Left ventricle myocardium inferior (tissue), 1 donor: Measurements from ENCODE around the gene PSD4. TPM values are rescaled to one million over a fixed set of nuclear protein-coding genes. Genes with fewer than 3 reads are reported as not detected.

Experiments
- DNase-seq: peaks from one replicate; pipeline ENCODE4 v3.0.0-alpha.2; 2020
- H3K27ac ChIP-seq: fragments of 200-600 bp; replicated peaks from 2 replicates; pipeline ENCODE4 v1.8.0; 2021
- H3K27me3 ChIP-seq: fragments of 200-600 bp; 2 replicates; pipeline ENCODE4 v1.8.0; 2021; ENCODE audit warnings: low read depth
- H3K36me3 ChIP-seq: fragments of 200-600 bp; 2 replicates; pipeline ENCODE4 v1.8.0; 2021
- H3K4me1 ChIP-seq: fragments of 200-600 bp; 2 replicates; pipeline ENCODE4 v1.8.0; 2021
- H3K4me3 ChIP-seq: fragments of 200-600 bp; 2 replicates; pipeline ENCODE4 v1.8.0; 2021; ENCODE audit warnings: mild to moderate bottlenecking, moderate library complexity
- H3K9me3 ChIP-seq: fragments of 200-600 bp; replicated peaks from 2 replicates; pipeline ENCODE4 v1.8.0; 2021
- CTCF ChIP-seq: fragments of 200-600 bp; IDR thresholded peaks from 2 replicates; pipeline ENCODE4 v1.8.0; 2021; ENCODE audit warnings: antibody characterized with exemption, mild to moderate bottlenecking, borderline replicate concordance
- intact Hi-C: fragments of 100-400 bp; cut with micrococcal nuclease; formaldehyde crosslinking; loops from one replicate; pipeline ENCODE4 v1.11.0; 2022
- total RNA-seq: library from RNA; stranded (reverse); fragmentation: NEBNext Ultra II Directional; extraction: Animal tissue kit (Norgen Biotek cat#: 25700); gene quantifications from one replicate; pipeline ENCODE4 v1.2.1, GENCODE V29; 2021
- donor health status: DM: no; HTN: yes; CAD: no; lungs with severe emphysema.

PSD4 gene
- total RNA-seq, 1 donor from 2014 or later, result 2.2 TPM

- intact Hi-C loops, result no loop called here
- Histone ChIP-seq H3K27me3 (no peaks in the 10 kb centered on the region), H3K36me3 (no peaks in the 10 kb centered on the region), H3K27ac (no peak overlapping the region), H3K9me3 (no peaks in the 10 kb centered on the region), H3K4me3 (no peak overlapping the region), H3K4me1 (peaks cover 42% of the 10 kb centered on the region)
- no peak for TF ChIP-seq CTCF
- peak; percentile 51 for DNase-seq
Measured at GRCh38 chr2:113219889-113220641, 46.3 kb downstream of the PSD4 start.

GRCh38 chr2:113220970-113221708 lies 47.4 kb downstream of the PSD4 start:
- Histone ChIP-seq H3K9me3 (no peaks in the 10 kb centered on the region), H3K4me1 (peaks cover 40% of the 10 kb centered on the region), H3K4me3 (no peak overlapping the region), H3K36me3 (no peaks in the 10 kb centered on the region), H3K27me3 (no peaks in the 10 kb centered on the region), H3K27ac (no peak overlapping the region)
- intact Hi-C loops, result no loop called here
- DNase-seq, result no peak
- no peak for TF ChIP-seq CTCF

- Histone ChIP-seq H3K27ac (no peak overlapping the region), H3K4me3 (no peak overlapping the region), H3K36me3 (no peaks in the 10 kb centered on the region), H3K27me3 (no peaks in the 10 kb centered on the region), H3K9me3 (no peaks in the 10 kb centered on the region), H3K4me1 (peaks cover 34% of the 10 kb centered on the region)
- TF ChIP-seq CTCF, result no peak
- DNase-seq, result no peak
- intact Hi-C loops, result no loop called here
Measured at GRCh38 chr2:113221846-113222245, 48.1 kb downstream of the PSD4 start.

GRCh38 chr2:113223813-113224212 lies 50.0 kb downstream of the PSD4 start:
- Histone ChIP-seq H3K27ac (no peak overlapping the region), H3K4me3 (no peak overlapping the region), H3K4me1 (peaks cover 16% of the 10 kb centered on the region), H3K9me3 (no peaks in the 10 kb centered on the region), H3K36me3 (no peaks in the 10 kb centered on the region), H3K27me3 (no peaks in the 10 kb centered on the region)
- TF ChIP-seq CTCF, result no peak
- DNase-seq, result no peak
- intact Hi-C loops, result no loop called here

GRCh38 chr2:113224647-113225236 lies 51.0 kb downstream of the PSD4 start:
- DNase-seq, result no peak

More at GRCh38 chr2:113224647-113225236, 51.0 kb downstream of the PSD4 start:
- H3K36me3 ChIP-seq, result no peaks in the 10 kb centered on the region
- TF ChIP-seq CTCF, result no peak
- no peaks in the 10 kb centered on the region for H3K27me3 ChIP-seq
- no peak overlapping the region for H3K27ac ChIP-seq
- intact Hi-C loops, result no loop called here
- H3K4me1 ChIP-seq, result peaks cover 14% of the 10 kb centered on the region
- no peak overlapping the region for H3K4me3 ChIP-seq
- H3K9me3 ChIP-seq, result no peaks in the 10 kb centered on the region
